Osteocyte (in vitro differentiated cells): ENCODE measurements around the gene HOXA1. TPM values are rescaled to one million over a fixed set of nuclear protein-coding genes. Genes with fewer than 3 reads are reported as not detected.

Source experiments
- DNase-seq: peaks from one replicate; pipeline ENCODE4 v3.0.0; 2021; ENCODE audit warnings: mixed read lengths; ENCODE audit not compliant: unreplicated experiment; ENCODE audit errors: extremely low spot score
- H3K27ac Mint-ChIP-seq: one replicate; pipeline ENCODE4 v1.8.0; 2021; ENCODE audit warnings: mild to moderate bottlenecking, mixed read lengths; ENCODE audit not compliant: unreplicated experiment
- H3K27me3 Mint-ChIP-seq: one replicate; pipeline ENCODE4 v1.8.0; 2021; ENCODE audit warnings: mixed read lengths; ENCODE audit not compliant: unreplicated experiment
- H3K36me3 Mint-ChIP-seq: one replicate; pipeline ENCODE4 v1.8.0; 2021; ENCODE audit warnings: mixed read lengths; ENCODE audit not compliant: unreplicated experiment
- H3K4me1 Mint-ChIP-seq: one replicate; pipeline ENCODE4 v1.8.0; 2021; ENCODE audit warnings: mixed read lengths; ENCODE audit not compliant: unreplicated experiment
- H3K4me3 Mint-ChIP-seq: one replicate; pipeline ENCODE4 v1.8.0; 2021; ENCODE audit warnings: mild to moderate bottlenecking, moderate library complexity, mixed read lengths; ENCODE audit not compliant: unreplicated experiment
- H3K9me3 Mint-ChIP-seq: one replicate; pipeline ENCODE4 v1.8.0; 2021; ENCODE audit warnings: mixed read lengths; ENCODE audit not compliant: unreplicated experiment
- CTCF ChIP-seq: fragments of 200-600 bp; sonication (generic); IDR thresholded peaks from 2 replicates; pipeline ENCODE4 v1.5.0; 2021; ENCODE audit warnings: antibody characterized with exemption, mild to moderate bottlenecking, moderate library complexity
- total RNA-seq: library from RNA; stranded (reverse); gene quantifications from 2 replicates; pipeline ENCODE4 v1.2.1, GENCODE V29; 2021

The HOXA1 gene
- total RNA-seq, 1 donor from 2014 or later, result not detected

- H3K27ac Mint-ChIP-seq, result no peak overlapping the region
- no peaks in the 10 kb centered on the region for H3K36me3 Mint-ChIP-seq
- no peaks in the 10 kb centered on the region for H3K9me3 Mint-ChIP-seq
- H3K4me1 Mint-ChIP-seq, result peaks cover 2% of the 10 kb centered on the region
- no peak for TF ChIP-seq CTCF
- DNase-seq, result no peak
- H3K27me3 Mint-ChIP-seq, result peaks cover 91% of the 10 kb centered on the region
- H3K4me3 Mint-ChIP-seq, result no peak overlapping the region
Measured at GRCh38 chr7:27126596-27127327, 31.0 kb upstream of the HOXA1 start.

GRCh38 chr7:27125986-27126394 lies 30.2 kb upstream of the HOXA1 start:
- Mint-ChIP-seq H3K4me3 (no peak overlapping the region), H3K27me3 (peaks cover 91% of the 10 kb centered on the region), H3K4me1 (no peaks in the 10 kb centered on the region), H3K9me3 (no peaks in the 10 kb centered on the region), H3K27ac (no peak overlapping the region), H3K36me3 (no peaks in the 10 kb centered on the region)
- no peak for TF ChIP-seq CTCF
- DNase-seq, result no peak

GRCh38 chr7:27124902-27125689 lies 29.3 kb upstream of the HOXA1 start:
- H3K4me1 Mint-ChIP-seq, result no peaks in the 10 kb centered on the region
- H3K27me3 Mint-ChIP-seq, result peaks cover 96% of the 10 kb centered on the region
- no peak overlapping the region for H3K27ac Mint-ChIP-seq
- no peak for DNase-seq
- no peaks in the 10 kb centered on the region for H3K36me3 Mint-ChIP-seq
- no peak for TF ChIP-seq CTCF
- no peak overlapping the region for H3K4me3 Mint-ChIP-seq
- H3K9me3 Mint-ChIP-seq, result no peaks in the 10 kb centered on the region

GRCh38 chr7:27124096-27124901 lies 28.5 kb upstream of the HOXA1 start:
- no peak for TF ChIP-seq CTCF
- peaks cover 98% of the 10 kb centered on the region for H3K27me3 Mint-ChIP-seq
- H3K27ac Mint-ChIP-seq, result no peak overlapping the region
- H3K4me3 Mint-ChIP-seq, result no peak overlapping the region
- no peak for DNase-seq
- H3K9me3 Mint-ChIP-seq, result no peaks in the 10 kb centered on the region
- H3K36me3 Mint-ChIP-seq, result no peaks in the 10 kb centered on the region
- no peaks in the 10 kb centered on the region for H3K4me1 Mint-ChIP-seq
